ENCODE measurements around the gene CHORDC1.
"Not testable (repeated sequence)": the region's sequence is repeated elsewhere in the genome, so short reads cannot be mapped to it uniquely, and the experiment has no call there.

CHORDC1 gene

GRCh38 chr11:90168571-90168970, 54.3 kb downstream of the CHORDC1 start:
- Histone ChIP-seq H3K27me3 (ENCODE audit: control insufficient read depth, insufficient read depth, low read length) (no peaks in the 10 kb centered on the region), H3K9me3 (ENCODE audit: control insufficient read depth, low read length) (no peaks in the 10 kb centered on the region), H3K9ac (ENCODE audit: low read length) (no peak overlapping the region), H3K4me1 (ENCODE audit: control insufficient read depth, insufficient read depth, low read length) (no peaks in the 10 kb centered on the region), H3K4me3 (ENCODE audit: low read length) (no peak overlapping the region), H3K36me3 (ENCODE audit: control insufficient read depth, insufficient read depth, low read length) (no peaks in the 10 kb centered on the region)

- not testable (repeated sequence) for H3K4me3 ChIP-seq (ENCODE audit: low read length); H3K4me1 ChIP-seq (ENCODE audit: control insufficient read depth, insufficient read depth, low read length); H3K9me3 ChIP-seq (ENCODE audit: control insufficient read depth, low read length); H3K27me3 ChIP-seq (ENCODE audit: control insufficient read depth, insufficient read depth, low read length); H3K36me3 ChIP-seq (ENCODE audit: control insufficient read depth, insufficient read depth, low read length); H3K9ac ChIP-seq (ENCODE audit: low read length)
These were observed 55.1 kb downstream of the CHORDC1 start for GRCh38 chr11:90167704-90168103.

- not testable (repeated sequence) for H3K9ac ChIP-seq (ENCODE audit: low read length); H3K4me3 ChIP-seq (ENCODE audit: low read length); H3K9me3 ChIP-seq (ENCODE audit: control insufficient read depth, low read length); H3K27me3 ChIP-seq (ENCODE audit: control insufficient read depth, insufficient read depth, low read length); H3K4me1 ChIP-seq (ENCODE audit: control insufficient read depth, insufficient read depth, low read length); H3K36me3 ChIP-seq (ENCODE audit: control insufficient read depth, insufficient read depth, low read length)
These were observed 55.8 kb downstream of the CHORDC1 start for GRCh38 chr11:90166982-90167573.
